Activated CD8-positive, alpha-beta memory T cell treated with anti-CD3 and anti-CD28 coated beads, Interleukin-2, amount 50 U/mL, for 48 hours (primary cell): ENCODE results near the gene KL.

ENCODE experiments used
- DNase-seq: peaks from one replicate; pipeline ENCODE4 v3.0.0-alpha.2; 2020

The KL gene

DNA sequence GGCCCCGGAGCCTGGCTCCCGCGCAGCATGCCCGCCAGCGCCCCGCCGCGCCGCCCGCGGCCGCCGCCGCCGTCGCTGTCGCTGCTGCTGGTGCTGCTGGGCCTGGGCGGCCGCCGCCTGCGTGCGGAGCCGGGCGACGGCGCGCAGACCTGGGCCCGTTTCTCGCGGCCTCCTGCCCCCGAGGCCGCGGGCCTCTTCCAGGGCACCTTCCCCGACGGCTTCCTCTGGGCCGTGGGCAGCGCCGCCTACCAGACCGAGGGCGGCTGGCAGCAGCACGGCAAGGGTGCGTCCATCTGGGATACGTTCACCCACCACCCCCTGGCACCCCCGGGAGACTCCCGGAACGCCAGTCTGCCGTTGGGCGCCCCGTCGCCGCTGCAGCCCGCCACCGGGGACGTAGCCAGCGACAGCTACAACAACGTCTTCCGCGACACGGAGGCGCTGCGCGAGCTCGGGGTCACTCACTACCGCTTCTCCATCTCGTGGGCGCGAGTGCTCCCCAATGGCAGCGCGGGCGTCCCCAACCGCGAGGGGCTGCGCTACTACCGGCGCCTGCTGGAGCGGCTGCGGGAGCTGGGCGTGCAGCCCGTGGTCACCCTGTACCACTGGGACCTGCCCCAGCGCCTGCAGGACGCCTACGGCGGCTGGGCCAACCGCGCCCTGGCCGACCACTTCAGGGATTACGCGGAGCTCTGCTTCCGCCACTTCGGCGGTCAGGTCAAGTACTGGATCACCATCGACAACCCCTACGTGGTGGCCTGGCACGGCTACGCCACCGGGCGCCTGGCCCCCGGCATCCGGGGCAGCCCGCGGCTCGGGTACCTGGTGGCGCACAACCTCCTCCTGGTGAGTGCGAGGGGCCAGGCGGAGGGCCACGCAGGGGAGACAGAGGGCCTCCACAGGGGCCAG, at the start of gene KL:
Gene KL, plus strand, starts transcription at position 10 of the 909 bp plus-strand sequence. Its CDS starts 18 bp downstream, at position 28.
- DNase-seq: peak; percentile 65

GRCh38 chr13:32967584-32968182, 48.5 kb upstream of the KL start:
- DNase-seq: no peak

GRCh38 chr13:32968316-32968715, 47.9 kb upstream of the KL start:
- DNase-seq: no peak

DNA sequence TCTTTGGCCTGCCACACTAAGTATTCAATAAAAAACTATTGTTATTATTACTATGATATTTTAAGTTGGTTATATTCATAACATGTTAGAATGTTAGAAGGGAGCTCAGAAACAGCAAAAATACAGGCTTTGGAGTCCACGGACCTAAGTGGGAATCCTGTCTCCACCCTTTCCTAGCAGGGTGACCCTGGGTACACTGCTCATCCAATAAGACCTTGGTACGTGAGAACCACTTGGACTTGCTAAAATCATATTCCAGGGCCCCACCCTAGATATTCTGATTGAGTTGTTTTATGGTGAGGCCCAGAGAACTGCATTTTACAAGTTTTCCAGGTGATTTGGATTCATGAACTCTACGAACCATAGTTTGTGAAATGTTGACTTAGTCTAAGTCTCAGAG, 47.4 kb upstream of the KL start:
- DNase-seq: no peak

GRCh38 chr13:32969516-32969941, 46.7 kb upstream of the KL start:
- DNase-seq: no peak

DNA sequence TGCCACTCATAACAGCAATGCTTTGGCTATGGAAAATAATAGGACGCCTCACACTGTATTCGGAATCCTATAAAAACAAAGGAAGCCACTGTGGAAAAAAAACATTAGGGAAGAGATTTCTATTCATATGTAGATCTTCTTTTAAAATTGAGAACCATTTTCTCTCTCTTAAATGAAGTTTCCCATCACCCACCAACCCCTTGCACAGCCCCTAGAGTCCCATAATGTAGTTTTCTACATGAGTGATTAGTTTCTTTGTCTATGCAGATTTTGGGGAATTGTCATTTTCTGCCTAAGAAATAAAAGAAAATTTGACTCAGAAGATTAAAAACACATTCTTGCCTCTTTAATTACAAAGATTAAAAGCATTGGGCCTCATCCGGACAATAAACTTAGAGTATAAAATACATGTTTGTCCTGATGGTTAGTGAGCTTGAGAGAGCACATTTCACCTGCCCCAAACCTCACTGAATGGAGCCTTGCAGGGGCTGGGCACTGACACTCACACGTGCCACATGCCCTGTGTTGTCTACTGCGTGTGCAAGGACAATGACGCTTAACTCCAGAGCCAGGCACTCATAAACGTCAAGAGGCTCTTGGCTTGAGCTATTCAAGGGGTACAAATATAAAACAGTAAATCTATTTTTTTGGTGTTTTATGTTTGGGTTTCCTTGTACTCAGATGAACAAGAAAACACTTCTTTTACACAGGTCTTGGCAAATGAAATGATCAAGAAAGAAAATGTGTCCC, 40.0 kb upstream of the KL start:
- DNase-seq: no peak

- no peak for DNase-seq
Observed at GRCh38 chr13:32976912-32977311, 39.3 kb upstream of the KL start.

GRCh38 chr13:32977321-32977720, 38.9 kb upstream of the KL start:
- no peak for DNase-seq

- DNase-seq: no peak
Observed at GRCh38 chr13:32978278-32978677, 37.9 kb upstream of the KL start.

DNA sequence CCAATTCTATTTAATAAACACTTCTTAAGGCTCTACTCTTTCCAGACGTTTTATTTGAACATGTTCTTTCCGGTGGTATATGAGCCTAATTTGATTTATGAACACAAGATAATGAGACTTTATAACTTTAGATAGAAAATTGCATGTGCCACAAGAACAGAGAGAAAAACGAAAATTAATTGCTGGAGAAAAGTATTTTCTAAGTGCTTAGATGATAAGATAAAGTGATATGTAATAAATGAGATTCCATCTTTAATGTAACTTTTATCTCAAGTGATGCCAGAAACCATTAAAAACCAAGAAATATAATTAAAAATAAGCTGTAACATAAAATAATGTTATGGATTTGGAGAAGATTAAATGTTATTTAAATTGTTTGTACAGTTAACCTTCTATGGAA, 33.2 kb upstream of the KL start:
- no peak for DNase-seq

GRCh38 chr13:32984857-32985626, 31.2 kb upstream of the KL start:
- DNase-seq: no peak

- DNase-seq: no peak
Observed at GRCh38 chr13:32986552-32986951, 29.7 kb upstream of the KL start.

DNA sequence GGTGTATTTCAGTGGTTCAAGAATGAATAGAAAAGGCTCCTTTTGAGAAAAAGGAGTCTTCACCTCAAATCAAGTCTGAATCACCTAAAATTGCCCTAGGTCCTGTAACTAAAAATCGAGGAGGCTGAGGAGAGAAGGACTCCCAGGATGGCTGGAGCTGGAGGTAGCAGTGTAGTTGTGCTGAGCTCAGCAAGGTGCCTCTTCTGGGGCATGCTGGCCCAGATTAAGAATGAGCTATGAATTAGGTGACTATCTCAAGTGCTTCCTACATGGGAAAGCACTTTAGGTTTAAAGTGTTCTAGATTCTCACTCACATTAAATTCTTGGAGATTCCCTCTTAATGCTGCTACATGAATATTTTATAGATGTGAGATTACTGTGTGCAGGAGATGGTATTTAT, 28.8 kb upstream of the KL start:
- DNase-seq: no peak

DNA sequence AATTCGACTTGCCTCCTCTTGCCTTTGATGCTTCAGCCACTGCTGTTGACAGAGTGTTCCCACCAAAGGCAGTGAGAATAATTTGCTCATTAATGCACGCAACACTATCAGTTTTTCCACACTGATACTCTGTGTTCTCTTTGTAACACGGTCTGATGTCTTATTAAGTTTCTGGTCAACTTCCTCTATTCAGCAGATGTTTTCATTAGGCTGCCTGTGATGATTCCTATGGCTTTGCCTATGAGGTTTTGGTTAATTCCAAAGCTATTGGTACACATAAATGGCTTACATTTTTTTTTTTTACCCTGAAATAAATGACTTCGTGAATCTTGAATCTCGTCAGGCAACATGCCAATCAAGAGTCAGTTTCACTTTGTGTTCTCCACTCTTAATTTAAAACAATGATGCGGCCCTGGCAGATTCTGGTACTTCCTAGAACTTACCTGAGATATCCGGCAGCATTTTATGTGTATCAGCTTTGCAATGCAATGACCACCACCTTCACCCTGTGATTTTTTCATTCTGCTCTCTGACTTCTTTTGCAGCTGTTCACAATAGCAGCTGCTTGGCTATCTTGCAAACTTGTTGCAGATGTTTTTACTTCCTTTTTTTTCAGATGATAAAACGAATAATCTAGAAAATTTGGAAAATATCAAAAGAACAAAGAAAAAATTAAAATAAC, 27.5 kb upstream of the KL start:
- no peak for DNase-seq

DNA sequence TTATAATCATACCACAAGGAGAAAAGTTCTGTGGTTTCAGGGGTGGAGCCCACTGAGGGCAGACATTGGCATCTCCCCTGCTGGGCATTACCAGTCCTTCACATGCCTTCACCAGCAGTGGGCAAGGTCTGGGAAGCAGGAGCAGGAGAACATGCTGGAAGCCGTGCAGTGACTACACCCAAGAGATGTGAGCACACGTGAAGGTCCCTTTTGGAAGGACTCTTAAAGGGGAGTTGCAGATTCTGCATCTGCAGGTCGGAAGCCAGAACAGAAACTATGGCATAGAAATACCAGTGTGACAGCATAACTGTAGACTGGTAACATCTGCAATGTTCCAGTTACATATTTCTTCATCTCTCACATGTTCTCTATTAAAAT, 26.9 kb upstream of the KL start:
- DNase-seq: no peak

- DNase-seq: no peak
Observed at GRCh38 chr13:32989942-32990341, 26.3 kb upstream of the KL start.

- DNase-seq: no peak
Observed at GRCh38 chr13:32993145-32993544, 23.1 kb upstream of the KL start.

- no peak for DNase-seq
Observed at GRCh38 chr13:32997399-32997798, 18.8 kb upstream of the KL start.

DNA sequence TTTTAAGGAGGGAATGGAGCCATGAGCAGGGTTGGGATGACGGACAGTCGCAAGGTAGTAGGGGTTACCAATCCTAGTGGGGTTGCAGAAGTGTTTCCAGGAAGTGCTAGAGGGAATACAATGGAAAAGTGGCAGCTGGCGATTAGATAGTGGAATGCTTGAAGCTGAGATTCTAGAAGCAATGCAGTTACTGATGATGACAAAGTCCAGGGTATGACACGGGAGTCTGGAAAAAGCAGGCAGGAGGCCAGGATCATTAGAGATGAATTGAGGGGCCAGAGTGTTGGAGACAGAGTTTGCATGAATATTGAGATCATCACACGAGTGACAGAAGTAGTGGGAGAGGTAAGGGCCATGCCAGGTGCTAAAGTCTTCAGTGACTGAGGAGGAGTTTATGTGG, 17.3 kb upstream of the KL start:
- no peak for DNase-seq

DNA sequence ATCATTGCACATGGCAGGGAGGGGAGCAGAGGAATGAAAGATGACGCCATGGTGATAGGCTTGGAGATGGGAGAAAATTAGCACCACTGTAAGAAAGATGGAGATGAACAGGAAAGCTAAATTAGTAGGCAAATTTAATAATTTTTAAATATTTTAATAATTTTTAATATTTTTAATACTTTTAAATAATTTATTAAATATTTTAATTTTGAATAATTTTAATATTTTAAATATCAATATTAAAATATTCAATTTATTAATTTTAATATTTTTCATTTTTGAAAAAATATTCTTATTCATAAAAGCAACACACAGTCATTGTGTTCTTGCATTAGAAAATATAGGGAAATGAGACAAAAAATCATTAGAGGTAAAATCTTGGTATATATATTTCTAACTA, 15.9 kb upstream of the KL start:
- DNase-seq: no peak

DNA sequence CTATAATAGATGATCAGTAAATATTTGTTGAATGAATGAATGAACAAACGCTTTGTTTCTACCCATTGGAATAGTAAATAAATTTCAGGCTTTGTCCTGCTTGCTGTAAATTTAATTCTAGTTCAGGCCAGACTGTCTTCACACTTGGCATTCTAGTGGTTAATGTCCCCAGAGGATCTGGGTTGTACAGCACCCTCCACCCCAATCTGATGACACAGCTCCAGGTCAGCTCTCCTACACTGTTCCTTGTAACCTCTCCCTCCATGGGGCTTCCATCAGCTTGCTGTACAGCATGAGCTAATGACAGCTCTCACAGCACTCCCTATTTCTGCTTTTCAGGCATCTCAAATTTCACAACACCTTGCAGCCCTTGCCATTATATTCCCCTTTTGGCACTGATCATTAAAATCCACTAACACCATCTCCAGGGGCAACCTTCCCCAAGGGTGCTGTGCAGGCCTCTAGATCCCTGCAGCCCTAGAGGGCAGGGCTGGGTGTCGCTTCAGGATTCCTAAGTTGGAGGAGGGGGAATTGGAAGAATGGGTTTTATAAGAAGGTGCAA, 12.7 kb upstream of the KL start:
- DNase-seq: no peak

DNA sequence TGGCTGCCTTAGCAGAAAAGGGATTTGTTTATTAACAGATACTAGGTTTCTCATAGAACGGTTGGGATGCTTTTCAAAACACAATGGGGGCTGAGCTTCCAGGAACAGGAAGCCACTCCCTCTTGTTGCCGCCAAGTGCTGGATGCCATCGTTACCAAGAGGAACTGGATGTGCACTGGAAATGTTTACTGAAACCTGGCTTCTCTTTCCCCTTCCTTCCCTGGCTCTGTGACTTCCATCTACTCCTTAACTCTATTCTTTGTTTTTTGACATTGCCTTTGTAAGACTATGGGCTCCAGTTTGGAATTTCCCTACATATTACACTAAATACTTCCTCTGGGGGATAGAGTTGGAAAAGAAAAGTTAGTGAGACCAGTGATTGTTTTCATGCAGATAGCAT, 11.7 kb upstream of the KL start:
- no peak for DNase-seq
